Stimulated activated CD8-positive, alpha-beta memory T cell treated with anti-CD3 and anti-CD28 coated beads, Interleukin-7, amount 100 ng/mL, for 48 hours (primary cell): ENCODE data around the gene BEND4.
"Not testable (repeated sequence)": the region's sequence is repeated elsewhere in the genome, so short reads cannot be mapped to it uniquely, and the experiment has no call there.

ENCODE experiments used
- DNase-seq, 2 donors: peaks; one replicate each; pipeline ENCODE4 v3.0.0-alpha.2; 2020; ENCODE audit warnings: low read depth in 1 of 2; ENCODE audit errors: extremely low read depth in 1 of 2

BEND4 gene

GRCh38 chr4:42152507-42153504 is at the start of gene BEND4:
Gene BEND4, minus strand, starts transcription at chr4:42152655. Its CDS starts 512 bp downstream, at chr4:42152143.
- DNase-seq, result no peak

GRCh38 chr4:42197341-42197740 is 44.9 kb upstream of the BEND4 start:
- no peak for DNase-seq

DNA sequence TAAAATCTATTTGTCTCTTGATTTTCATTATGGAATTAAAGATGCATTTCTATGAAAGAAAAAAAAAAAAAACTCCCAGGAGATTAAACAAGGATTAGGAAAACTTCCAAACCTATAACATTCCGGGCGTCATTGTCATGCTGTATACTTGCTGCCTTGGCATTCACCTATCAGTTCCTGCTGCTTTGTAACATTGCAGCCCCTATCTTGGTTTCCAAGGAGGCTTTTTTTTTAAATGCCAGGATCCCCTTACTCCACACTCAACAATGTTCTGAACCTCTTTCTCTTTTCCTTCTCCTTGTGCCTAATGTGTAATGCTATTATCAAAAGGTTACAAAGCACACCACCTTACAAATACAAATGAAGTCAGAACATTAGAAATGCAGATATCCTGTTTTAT is 20.5 kb upstream of the BEND4 start:
- no peak for DNase-seq

DNA sequence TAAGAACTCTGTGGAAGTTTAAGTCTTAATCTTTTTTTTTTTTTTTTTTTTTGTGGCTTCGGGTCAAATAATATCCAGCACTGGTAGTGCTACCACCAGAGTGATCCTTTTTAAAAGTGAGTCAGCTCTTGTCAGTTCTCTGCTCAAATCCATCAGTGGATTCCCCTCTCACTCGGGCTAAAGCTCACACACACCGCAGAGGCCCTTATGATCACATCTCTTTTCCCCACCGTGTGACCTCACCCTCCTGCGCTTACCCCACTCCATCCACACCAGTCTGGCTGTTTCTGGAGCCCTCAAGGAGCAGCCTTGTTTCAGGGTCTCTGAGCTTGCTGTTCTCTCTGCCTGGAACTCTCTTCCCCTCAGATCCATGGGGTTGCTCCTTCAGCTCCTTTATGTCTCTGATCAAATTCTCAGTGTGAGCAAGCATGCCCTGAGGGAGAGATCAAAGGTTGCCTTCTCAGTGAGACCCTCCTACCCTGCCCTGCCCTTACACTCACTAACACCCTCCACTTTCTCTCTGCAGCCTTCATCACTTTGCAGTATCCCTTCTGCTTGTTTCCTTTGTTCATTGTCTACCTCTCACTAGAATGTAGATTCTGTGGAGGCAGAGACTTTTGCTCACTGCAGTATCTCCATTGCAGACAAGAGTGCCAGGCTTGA is 19.8 kb upstream of the BEND4 start:
- DNase-seq, result no peak

DNA sequence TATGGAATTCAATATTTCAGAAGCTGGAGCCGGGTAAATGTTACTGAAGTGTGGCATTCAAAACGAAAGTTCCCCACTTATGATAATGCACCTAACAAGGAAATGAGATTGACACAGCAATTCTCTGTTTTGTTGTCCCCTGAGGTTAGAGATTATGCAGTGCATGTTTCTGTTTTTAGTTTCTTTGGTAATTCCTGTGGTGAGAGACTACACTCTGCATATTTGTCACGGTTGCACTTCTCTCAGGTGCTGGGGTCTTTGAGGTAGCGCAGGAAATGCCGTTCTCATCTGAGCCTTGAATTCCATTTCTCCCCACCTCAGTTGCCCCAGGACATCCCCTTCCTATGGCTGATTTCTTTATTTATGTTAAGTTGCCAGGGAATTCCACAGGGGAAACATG is 15.3 kb upstream of the BEND4 start:
- DNase-seq, result no peak

- not testable (repeated sequence) for DNase-seq
Measured at GRCh38 chr4:42166186-42166585, 13.7 kb upstream of the BEND4 start.

GRCh38 chr4:42159271-42160001 is 7.0 kb upstream of the BEND4 start:
- no peak for DNase-seq

- no peak for DNase-seq
Measured at GRCh38 chr4:42151568-42152506, 618 bp downstream of the BEND4 start.

GRCh38 chr4:42150653-42151567 is 1.5 kb downstream of the BEND4 start:
- DNase-seq, result no peak

DNA sequence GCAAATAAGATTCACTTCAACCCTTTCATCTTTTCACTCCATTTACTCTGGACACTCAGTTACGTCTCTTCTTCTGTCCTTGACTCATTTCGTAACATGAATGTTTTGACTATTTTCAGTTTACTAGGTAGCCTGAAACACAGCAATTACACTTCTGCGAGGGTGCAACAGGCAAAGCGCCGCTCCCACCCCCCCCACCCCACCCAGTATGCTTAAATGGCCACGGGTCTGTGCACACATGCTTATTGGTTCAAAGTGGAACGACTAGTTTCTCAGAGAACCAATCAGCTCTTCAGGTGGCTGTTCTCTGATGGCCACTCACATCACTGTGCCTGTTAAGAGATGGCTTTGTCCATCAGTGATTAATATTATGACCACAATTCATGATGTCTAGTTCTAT is 3.5 kb downstream of the BEND4 start:
- DNase-seq, result no peak

GRCh38 chr4:42148425-42148824 is 4.0 kb downstream of the BEND4 start:
- DNase-seq, result no peak

DNA sequence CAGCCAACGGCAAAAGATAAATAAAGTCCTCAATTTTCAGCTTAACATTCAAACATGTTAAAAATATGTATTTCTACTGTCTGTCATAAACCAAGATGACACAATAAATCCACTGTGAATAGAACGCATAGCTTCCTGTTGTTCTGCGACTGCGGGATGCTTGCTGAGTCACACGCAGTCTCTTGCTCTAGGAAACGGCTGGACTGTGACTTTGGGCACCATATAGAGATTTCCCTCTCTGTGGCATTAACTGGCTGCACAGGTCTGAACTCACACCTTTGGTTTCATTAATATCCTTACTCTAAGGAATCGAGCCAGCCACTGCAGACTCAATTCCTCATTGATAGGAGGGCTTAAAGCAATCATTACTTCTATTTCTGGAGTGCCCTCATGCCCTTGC is 8.4 kb downstream of the BEND4 start:
- DNase-seq, result no peak

GRCh38 chr4:42142591-42142990 is 9.9 kb downstream of the BEND4 start:
- no peak for DNase-seq

GRCh38 chr4:42136371-42136770 is 16.1 kb downstream of the BEND4 start:
- no peak for DNase-seq

DNA sequence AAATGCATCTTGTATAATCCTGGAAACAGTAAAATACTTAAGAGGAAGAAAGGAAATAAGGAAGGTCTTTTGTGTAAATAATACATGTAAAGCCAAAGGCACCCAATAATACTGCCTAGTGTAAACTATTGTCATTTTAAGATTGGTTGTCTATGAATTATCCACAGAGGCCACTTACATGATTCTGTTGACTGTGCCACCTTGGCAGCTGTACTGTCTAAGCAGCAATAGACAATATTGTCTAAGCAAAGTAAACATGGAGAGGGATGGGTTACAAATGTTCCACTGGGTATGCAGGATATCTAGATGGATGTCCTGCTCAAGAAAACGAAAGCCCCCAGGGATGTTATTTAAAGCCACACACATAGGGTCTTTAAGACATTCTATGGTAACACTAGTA is 19.4 kb downstream of the BEND4 start:
- no peak for DNase-seq

GRCh38 chr4:42132099-42132498 is 20.4 kb downstream of the BEND4 start:
- no peak for DNase-seq

DNA sequence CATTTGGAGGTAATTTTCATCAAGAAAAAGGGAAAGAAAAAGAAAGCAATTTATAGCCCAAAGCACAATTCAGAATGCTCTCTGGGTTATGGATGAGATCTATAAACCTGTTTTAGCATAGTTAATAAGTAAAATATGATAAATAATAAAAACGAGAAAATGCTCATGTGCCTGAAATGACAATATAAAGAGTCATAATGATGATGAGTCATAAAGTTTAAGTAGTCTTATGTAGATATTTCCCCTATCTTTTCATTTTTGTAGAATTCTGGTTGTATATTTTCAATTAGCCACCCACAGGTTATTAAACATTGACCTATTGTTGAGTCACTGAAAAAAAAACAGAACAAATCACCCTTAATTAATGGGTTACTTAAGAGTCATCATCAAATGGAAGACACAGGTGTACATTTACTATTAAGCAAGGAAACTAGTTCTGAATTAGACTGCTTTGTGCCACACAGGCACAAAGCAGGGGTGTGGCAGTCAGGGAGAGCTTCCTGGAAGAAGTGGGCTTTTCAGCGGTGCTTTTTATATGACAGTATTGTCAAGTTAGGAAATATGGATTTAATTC is 29.3 kb downstream of the BEND4 start:
- no peak for DNase-seq

DNA sequence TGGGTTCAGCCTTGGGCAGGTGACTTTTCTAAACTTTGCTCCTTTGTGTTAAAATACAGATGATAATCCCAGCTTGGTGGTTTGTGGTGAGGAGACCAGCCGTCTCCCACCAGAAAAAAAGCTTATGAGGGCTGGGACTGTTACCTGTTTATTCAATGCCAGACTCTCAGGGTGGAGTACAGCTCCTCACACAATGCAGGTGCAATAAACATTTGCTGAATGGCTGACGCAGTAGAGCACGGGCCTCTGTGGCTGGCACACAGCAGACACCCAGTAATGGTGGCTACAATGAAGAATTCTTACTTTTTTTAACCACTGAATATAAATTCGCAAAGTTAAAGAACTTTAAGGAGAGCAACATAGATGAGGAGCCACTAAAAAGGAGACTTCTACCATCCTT is 30.2 kb downstream of the BEND4 start:
- no peak for DNase-seq

- DNase-seq, result no peak
Measured at GRCh38 chr4:42119886-42120285, 32.6 kb downstream of the BEND4 start.
